A673 (cell line): Measurements from ENCODE around the gene AARS2. TPM values are rescaled to one million over a fixed set of nuclear protein-coding genes. Genes with fewer than 3 reads are reported as not detected.

ENCODE experiments used
- BruUV-seq: library from RNA; stranded (reverse); fragments of 400-500 nt; replicated peaks from 2 replicates; lab custom pipeline; 2021; lab: Mats Ljungman, UMichigan
- CTCF ChIA-PET: fragments of 300-600 bp; sonication (Branson Sonifier 250); formaldehyde crosslinking; loops from one replicate; lab custom pipeline; 2022; ENCODE audit warnings: antibody characterized with exemption; lab: Charles Lee
- POLR2A ChIA-PET: fragments of 300-600 bp; sonication (Branson Sonifier 250); formaldehyde crosslinking; loops from one replicate; lab custom pipeline; 2022; ENCODE audit warnings: antibody characterized with exemption; ENCODE audit not compliant: low non-redundant PET; lab: Charles Lee
- DNase-seq: peaks from one replicate; pipeline ENCODE4 v3.0.0-alpha.2; 2015; ENCODE audit warnings: low spot score
- H3K27ac ChIP-seq: fragments of 200-600 bp; sonication (generic); 2 replicates; pipeline ENCODE4 v1.5.1; 2016; ENCODE audit warnings: mixed run types, low read depth, mild to moderate bottlenecking, mixed read lengths, antibody characterized with exemption, low read length; ENCODE audit not compliant: poor library complexity, severe bottlenecking
- H3K27me3 ChIP-seq: fragments of 200-600 bp; sonication (generic); replicated peaks from 2 replicates; pipeline ENCODE4 v1.6.1; 2017; ENCODE audit warnings: mixed run types, low read depth, mild to moderate bottlenecking, mixed read lengths, antibody characterized with exemption, low read length; ENCODE audit not compliant: insufficient read depth, poor library complexity
- H3K36me3 ChIP-seq: fragments of 200-600 bp; sonication (generic); 2 replicates; pipeline ENCODE4 v1.6.1; 2016; ENCODE audit warnings: mixed run types, mild to moderate bottlenecking, mixed read lengths, antibody characterized with exemption, low read length; ENCODE audit not compliant: insufficient read depth, poor library complexity, severe bottlenecking
- H3K4me1 ChIP-seq: fragments of 200-600 bp; sonication (generic); 2 replicates; pipeline ENCODE4 v1.6.1; 2017; ENCODE audit warnings: mixed run types, mild to moderate bottlenecking, mixed read lengths, antibody characterized with exemption, low read length; ENCODE audit not compliant: insufficient read depth, poor library complexity, severe bottlenecking
- H3K4me3 ChIP-seq: fragments of 200-600 bp; sonication (generic); 2 replicates; pipeline ENCODE4 v1.5.1; 2016; ENCODE audit warnings: low read depth, mixed run types, mild to moderate bottlenecking, mixed read lengths, low read length; ENCODE audit not compliant: poor library complexity, severe bottlenecking
- H3K9me3 ChIP-seq: fragments of 200-600 bp; sonication (generic); 2 replicates; pipeline ENCODE4 v1.6.1; 2016; ENCODE audit warnings: mixed run types, low read depth, mild to moderate bottlenecking, mixed read lengths, antibody characterized with exemption, low read length; ENCODE audit not compliant: poor library complexity, severe bottlenecking
- EZH2 ChIP-seq: fragments of 200-600 bp; sonication (generic); IDR thresholded peaks from 2 replicates; pipeline ENCODE4 v1.6.1; 2017; ENCODE audit warnings: borderline replicate concordance, low read depth, mild to moderate bottlenecking, mixed read lengths, antibody characterized with exemption, low read length; ENCODE audit not compliant: poor library complexity, severe bottlenecking
- intact Hi-C: fragments of 100-400 bp; cut with micrococcal nuclease; formaldehyde crosslinking; loops from one replicate; pipeline ENCODE4 v1.10.0; 2022; ENCODE audit not compliant: unreplicated experiment
- total RNA-seq: library from RNA; stranded (reverse); gene quantifications from 2 replicates; pipeline ENCODE4 v1.2.3, GENCODE V29; 2021
- TF ChIP-seq, protein P1 (sequence below): fragments of 300-800, 200-600 bp; sonication (generic); conservative IDR thresholded peaks from 2 replicates; pipeline ENCODE4 v1.5.1; 2017; ENCODE audit warnings: low read depth, mild to moderate bottlenecking, antibody characterized with exemption, low read length, moderate library complexity, mixed read lengths

AARS2 gene
- total RNA-seq, 1 experiment from 2014 or later = 25.0 TPM

DNA sequence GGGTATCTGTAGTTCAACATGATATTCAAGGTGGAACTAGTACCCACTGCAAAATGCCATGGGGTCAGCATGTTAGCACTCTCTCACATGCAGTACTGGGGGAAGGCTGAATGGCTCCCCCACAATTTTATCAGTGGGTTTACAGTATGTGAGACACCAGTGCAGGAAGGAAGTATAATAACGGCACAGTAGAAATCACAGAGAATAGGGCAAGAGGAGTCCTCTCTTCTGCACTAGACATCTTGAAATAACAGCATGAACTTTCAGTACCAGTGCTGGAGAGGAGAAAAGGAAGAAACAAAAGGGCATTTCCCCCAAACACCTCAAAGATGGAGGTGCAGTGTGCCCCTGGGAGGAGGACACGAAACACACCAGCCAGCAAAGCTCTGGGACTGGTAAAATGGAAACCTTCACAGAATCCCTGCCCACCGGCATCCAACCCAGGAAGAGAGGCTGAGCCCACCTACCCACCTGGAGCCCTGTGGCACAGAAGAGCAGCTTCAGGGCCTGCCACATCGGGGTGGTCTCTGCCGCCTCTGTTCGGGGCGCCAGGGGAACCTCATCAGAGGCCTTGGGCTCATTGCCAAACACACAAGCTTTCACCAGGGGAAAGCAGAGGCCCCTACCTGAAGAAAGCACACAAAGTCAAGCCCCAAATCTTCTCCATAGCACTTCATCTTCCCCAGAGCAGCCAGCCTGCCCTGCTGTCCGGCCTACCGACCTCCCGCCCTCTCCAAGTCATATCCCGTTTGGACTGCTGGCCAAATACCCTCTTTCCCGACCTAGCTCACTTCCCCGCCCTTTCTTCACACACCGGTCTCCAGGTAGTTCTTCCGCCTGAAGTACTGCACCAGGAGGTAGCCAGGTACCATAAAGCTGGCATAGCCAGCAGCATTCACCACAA is 57.0 kb downstream of the AARS2 start:
- DNase-seq = no peak
- Histone ChIP-seq H3K9me3 (no peaks in the 10 kb centered on the region), H3K4me1 (peaks cover 10% of the 10 kb centered on the region), H3K27me3 (no peaks in the 10 kb centered on the region), H3K36me3 (peaks cover 43% of the 10 kb centered on the region), H3K4me3 (peak overlapping the region; percentile 99), H3K27ac (peak overlapping the region; percentile 90)
- TF ChIP-seq, protein P1, sequence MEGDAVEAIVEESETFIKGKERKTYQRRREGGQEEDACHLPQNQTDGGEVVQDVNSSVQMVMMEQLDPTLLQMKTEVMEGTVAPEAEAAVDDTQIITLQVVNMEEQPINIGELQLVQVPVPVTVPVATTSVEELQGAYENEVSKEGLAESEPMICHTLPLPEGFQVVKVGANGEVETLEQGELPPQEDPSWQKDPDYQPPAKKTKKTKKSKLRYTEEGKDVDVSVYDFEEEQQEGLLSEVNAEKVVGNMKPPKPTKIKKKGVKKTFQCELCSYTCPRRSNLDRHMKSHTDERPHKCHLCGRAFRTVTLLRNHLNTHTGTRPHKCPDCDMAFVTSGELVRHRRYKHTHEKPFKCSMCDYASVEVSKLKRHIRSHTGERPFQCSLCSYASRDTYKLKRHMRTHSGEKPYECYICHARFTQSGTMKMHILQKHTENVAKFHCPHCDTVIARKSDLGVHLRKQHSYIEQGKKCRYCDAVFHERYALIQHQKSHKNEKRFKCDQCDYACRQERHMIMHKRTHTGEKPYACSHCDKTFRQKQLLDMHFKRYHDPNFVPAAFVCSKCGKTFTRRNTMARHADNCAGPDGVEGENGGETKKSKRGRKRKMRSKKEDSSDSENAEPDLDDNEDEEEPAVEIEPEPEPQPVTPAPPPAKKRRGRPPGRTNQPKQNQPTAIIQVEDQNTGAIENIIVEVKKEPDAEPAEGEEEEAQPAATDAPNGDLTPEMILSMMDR = no peak
- TF ChIP-seq EZH2 = no peak
- BruUV-seq = no TSS peak
- CTCF ChIA-PET = interaction anchor here (0.9 to 1.1 kb wide), 2 partner anchors 84 to 129 kb away, joined by 5 to 9 read pairs; partner anchors contain the start of genes MRPL14 and TMEM63B
- intact Hi-C loops = no loop called here
- POLR2A ChIA-PET = interaction anchor here (0.7 to 0.9 kb wide), 2 partner anchors 9 to 14 kb away, joined by 6 to 8 read pairs; partner anchors contain the start of genes HSP90AB1 and TMEM151B

DNA sequence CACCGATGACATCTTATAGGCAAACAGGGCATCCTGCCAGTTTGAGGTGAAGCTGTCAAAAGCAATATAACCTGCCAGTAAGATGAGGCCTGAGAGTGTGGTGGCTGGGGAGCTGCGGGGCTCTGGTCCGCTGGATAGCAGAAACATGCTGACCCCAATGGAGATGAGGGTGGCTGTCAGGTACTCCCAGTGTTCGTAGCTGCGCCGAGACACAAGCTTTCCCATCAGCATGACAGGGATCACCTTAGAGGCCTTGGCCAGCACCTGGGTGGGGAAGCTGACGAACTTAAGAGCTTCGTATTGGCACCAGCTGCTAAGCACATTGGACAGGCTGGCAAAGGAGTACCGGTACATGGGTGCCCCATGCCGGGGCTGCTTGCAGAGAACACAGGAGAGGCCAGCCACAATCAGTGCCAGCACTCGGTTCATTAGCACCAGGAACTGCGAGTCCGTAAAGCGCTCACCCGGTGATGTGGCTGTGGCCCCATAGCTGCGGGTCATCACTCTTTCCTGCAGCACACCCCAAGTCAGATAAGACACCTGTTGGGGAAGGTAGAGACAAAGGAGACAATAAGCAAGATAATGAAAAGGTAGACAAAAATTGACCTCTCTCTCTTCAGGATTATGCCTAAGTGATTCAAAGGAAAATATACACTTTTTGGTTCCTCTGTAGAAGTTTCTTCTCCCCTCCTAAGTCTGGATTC is 57.9 kb downstream of the AARS2 start:
- Histone ChIP-seq H3K4me3 (no peak overlapping the region), H3K27me3 (no peaks in the 10 kb centered on the region), H3K27ac (no peak overlapping the region), H3K9me3 (no peaks in the 10 kb centered on the region), H3K36me3 (peaks cover 52% of the 10 kb centered on the region), H3K4me1 (peaks cover 13% of the 10 kb centered on the region)
- ChIA-PET CTCF (no interaction called here), POLR2A (interaction anchor here (0.5 kb wide), 1 partner anchor 12 kb away, joined by 8 read pairs; no protein-coding TSS in a partner anchor)
- TF ChIP-seq, protein P1 = no peak
- TF ChIP-seq EZH2 = no peak
- DNase-seq = peak; percentile 30
- intact Hi-C loops = no loop called here
- no TSS peak for BruUV-seq

DNA sequence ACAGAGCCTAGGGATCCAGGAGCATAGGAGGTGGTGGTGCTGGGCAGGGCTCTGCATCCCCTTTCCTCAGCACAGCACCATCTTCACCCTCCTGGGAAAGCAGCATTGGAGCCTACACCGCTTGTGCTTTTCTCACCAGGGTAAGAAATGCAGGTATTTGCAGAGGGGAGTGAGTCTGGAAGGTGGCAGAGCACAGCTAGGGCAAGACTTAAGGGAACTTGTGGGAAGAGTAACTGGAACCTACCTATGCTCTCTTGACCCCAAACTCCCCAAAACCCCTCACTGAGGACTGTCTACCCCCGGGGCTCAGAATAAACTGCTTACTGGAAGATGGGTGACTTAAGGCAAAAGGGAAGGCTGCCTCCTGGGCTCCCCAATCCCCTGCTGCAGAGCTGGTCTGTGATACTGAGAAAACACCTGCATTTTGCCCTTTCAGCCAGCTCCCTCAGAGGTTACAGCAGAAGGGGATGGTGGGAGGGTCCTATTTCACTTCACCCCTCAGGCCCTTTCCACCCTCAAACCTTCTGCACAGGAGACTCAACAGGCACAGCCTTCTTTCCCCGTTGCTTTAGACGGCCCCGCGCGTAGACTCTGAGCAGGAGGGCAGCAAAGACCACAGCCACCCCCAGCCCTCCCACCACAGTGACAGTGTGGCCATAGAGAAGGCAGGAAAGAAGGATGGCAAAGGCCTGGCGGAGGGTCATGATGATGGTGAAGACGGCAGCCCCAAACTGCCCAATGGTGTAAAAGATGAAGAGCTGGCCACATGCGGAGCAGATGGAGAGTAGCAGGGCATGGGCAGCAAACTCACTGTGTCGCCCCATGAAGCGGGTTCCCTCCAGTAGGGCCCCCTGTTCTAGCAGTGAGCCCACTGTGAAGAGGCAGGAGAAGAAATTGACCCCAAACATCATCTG is 58.7 kb downstream of the AARS2 start:
- ChIA-PET CTCF (interaction anchor here (1.0 kb wide), 1 partner anchor 10 kb away, joined by 3 read pairs; no protein-coding TSS in a partner anchor), POLR2A (no interaction called here)
- TF ChIP-seq, protein P1 = no peak
- no peak for TF ChIP-seq EZH2
- peak; percentile 25 for DNase-seq
- intact Hi-C loops = no loop called here
- H3K9me3 ChIP-seq = no peaks in the 10 kb centered on the region
- H3K4me1 ChIP-seq = peaks cover 21% of the 10 kb centered on the region
- no peak overlapping the region for H3K4me3 ChIP-seq
- no peaks in the 10 kb centered on the region for H3K27me3 ChIP-seq
- peaks cover 57% of the 10 kb centered on the region for H3K36me3 ChIP-seq
- H3K27ac ChIP-seq = peak overlapping the region; percentile 8
- BruUV-seq = TSS peak; percentile 33
